Activated T-helper 1 cell treated with anti-CD3 and anti-CD28 coated beads, Interleukin-2, amount 50 U/mL, for 16 hours (primary cell): Measurements from ENCODE around the gene SHE.
"Not testable (repeated sequence)": the region's sequence is repeated elsewhere in the genome, so short reads cannot be mapped to it uniquely, and the experiment has no call there.

Source experiments
- DNase-seq, 2 donors: peaks; one replicate each; pipeline ENCODE4 v3.0.0-alpha.2; 2020; ENCODE audit warnings: low read depth in 1 of 2, low spot score in 1 of 2

Gene SHE

DNA sequence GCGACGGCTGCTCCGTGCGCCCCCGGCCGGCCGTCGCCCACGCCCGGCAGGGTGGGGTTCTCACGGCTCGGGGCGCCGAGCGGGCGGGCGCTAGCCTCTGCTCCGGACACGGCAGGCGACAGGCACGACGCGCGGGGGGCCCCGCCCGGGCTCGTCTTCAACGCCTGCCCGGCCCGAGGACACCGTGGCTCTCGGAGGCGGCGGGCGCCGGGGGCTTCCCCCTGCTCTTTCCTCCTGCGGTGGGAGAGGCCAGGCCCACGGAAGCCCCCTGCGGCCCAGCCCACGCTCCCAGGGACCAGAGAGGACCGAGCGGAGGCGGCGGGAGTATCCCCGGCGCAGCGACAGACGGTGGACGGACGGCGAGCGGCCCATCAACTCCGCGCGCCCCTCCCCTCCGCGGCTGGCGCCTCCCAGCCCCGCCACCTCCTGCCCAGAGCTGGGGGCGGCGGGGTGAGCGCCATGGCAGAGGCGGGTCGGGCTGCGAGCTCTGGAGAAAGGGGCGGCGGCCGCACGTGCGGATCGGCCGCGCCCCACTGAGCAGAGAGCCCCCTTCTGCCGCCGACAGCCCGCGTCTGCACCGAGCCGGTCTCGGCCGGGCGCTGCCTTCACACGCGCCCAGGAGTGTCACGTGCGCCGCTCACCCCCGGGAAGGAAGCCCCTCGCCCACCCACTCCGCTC lies at the start of gene SHE, which contains the start of gene TDRD10:
TSS of gene SHE (minus strand) at position 347 of the 678 bp plus-strand sequence. CDS start 386 bp downstream, outside the sequence.
TSS of gene TDRD10 (plus strand) at position 154 of the 678 bp plus-strand sequence. CDS start 4,685 bp downstream, outside the sequence.
- no peak for DNase-seq

- no peak for DNase-seq
These were observed 49.3 kb upstream of the SHE start for GRCh38 chr1:154551474-154551873.

- no peak for DNase-seq
These were observed 48.4 kb upstream of the SHE start for GRCh38 chr1:154550657-154551056.

DNA sequence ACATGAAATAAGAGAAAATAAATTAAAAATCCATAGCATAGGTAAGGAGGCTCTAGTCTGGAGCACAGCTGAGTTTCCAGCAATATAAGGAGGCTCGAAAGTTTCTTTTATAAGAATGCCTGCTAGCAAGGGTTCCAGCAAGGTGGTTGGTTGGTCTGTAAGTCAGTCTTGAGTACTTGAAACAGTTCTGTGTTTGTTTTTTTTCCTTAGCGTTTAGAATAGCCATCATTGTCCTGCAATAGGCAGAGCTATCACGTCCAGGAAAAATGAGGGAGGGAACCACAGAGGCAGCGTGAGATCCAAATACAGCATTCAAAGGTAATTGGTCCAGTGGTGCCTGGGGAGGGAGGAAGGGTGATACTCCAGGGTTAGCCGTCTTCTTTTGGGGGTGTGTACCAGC lies 47.9 kb upstream of the SHE start:
- no peak for DNase-seq

DNA sequence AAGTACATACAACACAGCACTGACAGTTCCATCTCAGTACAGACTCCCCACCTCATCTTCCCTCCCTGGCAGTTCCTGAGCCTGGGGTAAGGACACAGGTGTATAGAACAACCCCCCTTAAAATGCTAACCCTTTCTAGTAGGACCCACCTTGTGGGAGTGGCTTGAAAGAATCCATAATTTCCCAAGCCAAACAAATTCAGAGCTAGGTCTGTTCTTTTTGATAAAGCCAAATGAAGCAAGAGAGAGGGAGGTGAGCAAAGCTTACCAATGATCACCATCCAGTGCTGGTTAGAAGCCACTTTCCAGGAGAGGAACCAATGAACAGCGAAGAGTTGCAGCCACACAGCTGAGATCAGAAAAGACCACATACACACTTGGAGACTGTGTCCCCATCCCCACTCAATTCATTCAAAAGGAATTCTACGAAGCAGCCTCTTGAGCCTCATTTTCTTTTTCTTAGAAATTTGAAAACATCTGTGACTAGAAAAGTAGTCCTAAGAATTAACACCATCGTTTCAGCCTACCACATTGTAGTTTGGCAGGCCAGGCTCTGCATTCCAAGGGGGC lies 47.1 kb upstream of the SHE start:
- DNase-seq: no peak

GRCh38 chr1:154548028-154548427 lies 45.8 kb upstream of the SHE start:
- no peak for DNase-seq

DNA sequence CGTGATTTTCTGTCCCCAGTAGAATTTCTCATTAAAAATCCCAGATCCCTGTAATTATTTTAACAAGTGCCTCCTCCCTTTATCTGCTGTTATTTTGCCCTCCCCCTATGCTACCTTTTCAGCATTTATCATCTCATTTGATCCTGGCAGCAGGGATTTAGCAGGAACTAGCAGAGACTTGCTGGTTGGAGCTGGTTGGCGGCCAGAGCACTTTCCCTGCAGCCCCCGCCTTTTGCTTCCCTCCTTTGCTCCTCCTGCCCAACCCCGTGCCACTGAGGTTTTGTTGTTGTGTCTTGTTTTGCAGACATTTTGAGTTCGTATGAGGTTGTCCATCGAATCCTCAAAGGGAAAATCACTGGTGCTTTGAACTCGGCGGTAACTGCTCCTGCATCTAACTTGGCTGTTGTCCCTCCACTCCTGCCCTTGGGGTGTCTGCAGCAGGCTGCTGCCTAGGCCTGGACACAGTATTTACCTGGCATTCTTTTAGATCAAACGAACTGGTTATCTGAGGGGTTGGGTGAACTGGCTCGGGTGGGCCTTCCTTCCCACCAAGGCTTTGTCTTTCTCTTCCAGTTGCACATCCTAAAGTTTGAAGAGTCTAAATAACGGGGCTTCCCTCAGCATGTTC lies 45.0 kb upstream of the SHE start:
- DNase-seq: no peak

DNA sequence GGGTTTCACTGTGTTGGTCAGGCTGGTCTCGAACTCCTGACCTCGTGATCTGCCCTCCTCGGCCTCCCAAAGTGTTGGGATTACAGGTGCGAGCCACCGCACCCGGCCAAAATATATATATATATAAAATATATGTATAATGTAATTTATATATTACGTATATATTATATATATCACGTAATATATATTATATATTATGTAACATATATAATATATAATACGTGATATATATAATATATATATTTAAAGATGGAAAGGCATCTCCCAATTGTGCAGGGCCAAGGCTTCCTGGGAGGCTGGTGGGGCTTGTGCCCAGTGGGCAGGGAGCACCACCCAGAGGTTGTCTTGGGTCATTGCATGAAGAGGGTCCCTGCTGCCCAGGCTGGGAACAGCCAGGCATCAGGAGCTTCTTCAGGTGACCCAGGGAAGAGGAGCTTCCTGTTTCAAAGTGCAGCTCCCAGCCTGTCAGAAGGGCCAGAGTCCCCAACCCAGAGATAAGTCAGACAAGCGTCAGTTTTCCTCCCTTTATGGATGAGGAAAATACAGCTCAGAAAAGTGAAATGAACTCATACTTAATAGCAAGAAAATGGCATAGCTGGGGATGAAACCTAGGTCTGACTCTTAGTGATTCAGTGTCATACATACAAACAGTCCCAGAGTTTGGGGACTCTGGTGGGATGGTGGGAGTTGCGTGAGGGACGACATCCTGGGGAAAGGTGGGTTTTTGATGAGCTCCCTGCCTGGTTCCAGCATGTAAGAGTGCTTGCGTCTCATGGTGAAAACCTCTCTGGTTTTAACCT lies 44.3 kb upstream of the SHE start:
- DNase-seq: no peak

- no peak for DNase-seq
These were observed 39.0 kb upstream of the SHE start for GRCh38 chr1:154541231-154541630.

GRCh38 chr1:154539486-154540483 lies 37.6 kb upstream of the SHE start:
- DNase-seq: no peak

DNA sequence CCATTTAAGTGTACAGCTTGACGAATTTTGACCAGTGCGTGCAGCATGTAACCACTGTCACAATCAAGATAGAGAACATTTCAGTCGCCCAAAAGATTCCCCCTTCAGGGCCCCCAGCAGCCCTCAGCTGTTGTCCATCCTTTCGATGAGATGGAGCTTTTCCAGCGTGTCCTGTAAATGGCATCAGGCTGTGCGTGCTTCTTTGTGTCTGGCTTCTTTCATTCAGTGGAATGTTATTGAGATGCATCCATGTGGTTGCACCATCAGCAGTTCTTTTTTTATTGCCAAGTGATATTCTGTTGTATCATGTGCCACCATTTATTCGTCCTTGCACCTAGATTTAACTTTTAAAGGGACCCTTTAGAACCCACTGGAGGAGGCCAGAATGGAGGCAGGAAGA lies 34.4 kb upstream of the SHE start:
- DNase-seq: no peak

DNA sequence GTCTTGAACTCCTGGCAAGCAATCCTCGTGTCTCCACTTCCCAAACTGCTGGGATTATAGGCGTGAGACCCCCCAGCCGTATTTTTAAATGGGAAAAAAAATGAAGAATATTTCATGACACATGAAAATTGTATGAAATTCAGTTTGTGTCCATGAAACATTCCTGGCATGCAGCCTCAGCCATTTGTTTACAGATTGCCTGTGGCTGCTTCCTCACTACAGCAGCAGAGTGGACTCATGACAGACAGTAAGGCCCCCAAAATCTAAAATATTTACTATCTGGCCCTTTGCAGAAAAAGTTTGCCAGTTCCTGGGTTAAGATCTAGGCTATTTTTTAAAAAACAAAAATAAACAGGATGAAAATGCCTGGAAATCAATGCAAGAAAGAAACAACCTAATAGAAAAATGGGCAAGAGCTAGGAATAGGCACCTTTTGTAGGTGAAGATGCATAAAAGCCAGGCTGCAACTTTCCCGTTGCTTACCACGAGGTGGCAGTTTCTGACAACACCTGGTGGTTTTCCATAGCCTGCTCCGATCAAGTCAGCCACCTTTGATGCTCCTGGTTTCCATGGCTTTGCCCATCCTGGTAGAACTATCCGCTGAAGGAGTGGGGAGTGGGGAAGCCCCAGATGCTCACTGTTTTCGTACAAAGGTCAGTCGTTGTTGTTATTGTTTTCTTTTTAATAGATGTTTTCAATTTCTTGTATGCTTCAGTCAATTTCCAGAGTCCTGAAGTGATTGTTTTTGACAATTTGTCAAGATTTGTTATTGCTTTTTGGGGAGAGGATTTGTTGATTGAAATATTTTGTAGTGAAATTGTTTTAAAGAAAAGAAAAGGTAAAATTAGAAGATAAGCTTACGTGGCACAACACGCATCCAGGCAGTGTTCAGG lies 32.0 kb upstream of the SHE start:
- DNase-seq: no peak

DNA sequence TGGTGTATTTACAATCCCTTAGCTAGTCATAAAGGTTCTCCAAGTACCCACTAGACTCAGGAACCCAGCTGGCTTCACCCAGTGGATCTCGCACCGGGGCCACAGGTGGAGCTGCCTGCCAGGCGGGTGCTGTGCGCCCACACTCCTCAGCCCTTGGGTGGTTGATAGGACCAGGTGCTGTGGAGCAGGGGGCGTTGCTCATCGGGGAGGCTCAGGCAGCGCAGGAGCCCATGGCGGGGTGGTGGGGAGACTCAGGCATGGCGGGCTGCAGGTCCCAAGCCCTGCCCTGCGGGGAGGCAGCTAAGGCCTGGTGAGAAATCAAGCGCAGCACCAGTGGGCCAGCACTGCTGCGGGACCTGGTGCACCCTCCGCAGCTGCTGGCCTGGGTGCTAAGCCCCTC lies 29.7 kb upstream of the SHE start:
- DNase-seq: not testable (repeated sequence)

GRCh38 chr1:154529308-154529707 lies 27.1 kb upstream of the SHE start:
- DNase-seq: no peak

GRCh38 chr1:154527192-154527591 lies 25.0 kb upstream of the SHE start:
- no peak for DNase-seq

DNA sequence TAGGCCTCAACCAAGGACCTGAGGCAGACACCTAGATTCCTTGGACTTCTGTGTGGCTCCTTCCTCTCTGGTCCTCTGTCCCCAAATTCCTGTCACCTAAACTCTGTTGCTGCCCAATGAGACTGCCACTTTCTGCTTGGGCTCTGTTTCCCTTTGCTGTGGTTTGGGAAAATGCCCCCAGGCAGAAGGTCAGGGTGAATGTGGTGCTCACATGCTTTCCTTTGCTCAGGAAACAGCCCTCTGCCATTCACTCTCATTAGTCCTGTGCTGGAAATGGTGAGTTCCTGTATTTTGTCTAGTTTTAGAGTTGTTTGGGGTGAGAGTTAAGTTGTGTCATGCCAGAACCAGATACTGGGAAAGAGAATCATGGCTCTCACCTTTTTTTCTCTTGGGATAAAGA lies 22.7 kb upstream of the SHE start:
- no peak for DNase-seq

GRCh38 chr1:154521695-154522094 lies 19.5 kb upstream of the SHE start:
- DNase-seq: no peak

DNA sequence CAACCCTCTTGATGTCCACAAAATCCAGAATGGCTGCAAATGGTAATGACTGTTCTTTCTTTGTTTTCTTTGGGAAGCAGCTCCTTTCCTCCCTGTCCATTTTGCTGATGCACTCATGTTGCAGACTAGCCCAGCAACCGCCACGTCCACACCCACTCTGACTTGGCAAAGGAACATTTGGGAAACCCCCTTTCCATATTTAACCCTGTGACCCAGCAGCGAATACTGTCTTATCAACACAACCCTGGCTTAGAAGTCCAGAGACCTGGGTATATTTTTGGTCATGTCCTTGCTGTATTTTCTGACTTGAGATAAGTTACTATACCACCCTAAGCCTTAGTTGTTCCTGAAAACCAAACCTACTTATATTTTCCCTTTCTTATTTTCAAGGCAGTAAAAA lies 18.1 kb upstream of the SHE start:
- no peak for DNase-seq

GRCh38 chr1:154519591-154519991 lies 17.4 kb upstream of the SHE start:
- DNase-seq: no peak

DNA sequence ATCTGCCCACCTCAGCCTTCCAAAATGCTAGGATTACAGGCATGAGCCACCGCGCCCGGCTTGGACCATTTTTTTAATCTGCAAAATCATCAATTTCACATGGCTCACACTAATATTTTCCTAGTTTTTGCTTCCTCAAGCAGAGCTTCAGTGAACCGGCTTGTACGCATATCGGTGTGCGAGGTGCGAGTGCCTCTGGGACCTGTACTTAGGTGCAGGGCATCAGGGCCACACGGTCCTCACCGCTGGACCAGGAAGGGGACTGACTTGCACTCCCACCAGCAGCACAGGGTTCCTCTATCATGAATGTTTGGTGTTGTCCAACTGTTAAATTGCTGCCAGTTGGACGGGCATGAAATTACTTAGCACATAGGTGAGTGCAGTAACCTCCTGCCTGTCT lies 15.4 kb upstream of the SHE start:
- no peak for DNase-seq
